ENCODE measurements around the gene WNK2.

WNK2 gene

DNA sequence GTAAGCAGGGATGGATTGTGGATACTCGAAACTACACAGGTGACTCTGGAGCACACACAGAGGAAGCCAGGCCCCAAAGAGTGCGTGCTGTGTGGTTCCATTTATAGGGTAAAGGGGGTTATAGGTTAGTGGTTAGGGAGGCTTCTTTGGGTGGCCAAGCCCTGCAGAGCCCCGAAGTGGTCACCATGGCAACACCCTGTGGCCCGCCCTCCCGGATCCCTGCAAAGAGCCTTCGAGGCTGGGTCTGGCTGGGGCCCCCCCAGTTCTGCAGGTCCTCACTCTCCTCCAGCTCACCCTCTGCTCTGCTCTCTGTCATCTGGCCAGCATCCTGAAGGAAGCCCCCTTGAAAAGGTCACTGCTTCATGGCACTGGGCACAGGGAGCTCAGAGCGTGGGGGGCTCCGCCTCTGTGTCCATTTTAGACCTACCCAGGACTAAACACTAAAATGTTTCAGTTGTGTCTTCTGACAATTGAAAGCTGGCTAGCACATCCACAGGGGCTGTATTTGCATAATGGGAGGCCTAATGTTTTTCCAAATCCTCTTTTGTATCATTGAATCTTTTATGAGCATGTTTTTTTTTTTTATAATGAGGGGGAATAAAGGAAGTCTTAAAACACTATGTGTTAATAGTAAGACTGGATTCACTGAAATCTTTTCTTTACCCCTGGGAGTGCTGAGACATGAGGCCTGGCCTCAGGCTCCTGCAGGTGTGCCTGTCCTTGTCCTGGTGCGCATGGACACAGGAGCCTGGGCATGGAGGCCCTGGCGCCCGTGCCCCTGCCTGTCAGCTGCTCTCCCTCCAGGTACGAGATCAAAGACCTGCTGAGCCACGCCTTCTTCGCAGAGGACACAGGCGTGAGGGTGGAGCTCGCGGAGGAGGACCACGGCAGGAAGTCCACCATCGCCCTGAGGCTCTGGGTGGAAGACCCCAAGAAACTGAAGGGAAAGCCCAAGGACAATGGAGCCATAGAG, 55.3 kb downstream of the WNK2 start:
- no peak overlapping the region for H3K27ac ChIP-seq (replicated peaks)
- H3K4me3 ChIP-seq (replicated peaks; ENCODE audit: insufficient read depth, low read length), result no peak overlapping the region
- H3K27me3 ChIP-seq (ENCODE audit: insufficient read depth, poor library complexity, severe bottlenecking), result peaks cover 15% of the 10 kb centered on the region
- DNase-seq (ENCODE audit: low read depth in 1 of 2, low spot score in 1 of 2), result no peak
- no peak for TF ChIP-seq POLR2AphosphoS5 (IDR thresholded peaks at IDR 0.05; ENCODE audit: low read depth)
- TF ChIP-seq, protein P1, sequence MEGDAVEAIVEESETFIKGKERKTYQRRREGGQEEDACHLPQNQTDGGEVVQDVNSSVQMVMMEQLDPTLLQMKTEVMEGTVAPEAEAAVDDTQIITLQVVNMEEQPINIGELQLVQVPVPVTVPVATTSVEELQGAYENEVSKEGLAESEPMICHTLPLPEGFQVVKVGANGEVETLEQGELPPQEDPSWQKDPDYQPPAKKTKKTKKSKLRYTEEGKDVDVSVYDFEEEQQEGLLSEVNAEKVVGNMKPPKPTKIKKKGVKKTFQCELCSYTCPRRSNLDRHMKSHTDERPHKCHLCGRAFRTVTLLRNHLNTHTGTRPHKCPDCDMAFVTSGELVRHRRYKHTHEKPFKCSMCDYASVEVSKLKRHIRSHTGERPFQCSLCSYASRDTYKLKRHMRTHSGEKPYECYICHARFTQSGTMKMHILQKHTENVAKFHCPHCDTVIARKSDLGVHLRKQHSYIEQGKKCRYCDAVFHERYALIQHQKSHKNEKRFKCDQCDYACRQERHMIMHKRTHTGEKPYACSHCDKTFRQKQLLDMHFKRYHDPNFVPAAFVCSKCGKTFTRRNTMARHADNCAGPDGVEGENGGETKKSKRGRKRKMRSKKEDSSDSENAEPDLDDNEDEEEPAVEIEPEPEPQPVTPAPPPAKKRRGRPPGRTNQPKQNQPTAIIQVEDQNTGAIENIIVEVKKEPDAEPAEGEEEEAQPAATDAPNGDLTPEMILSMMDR (IDR thresholded peaks at IDR 0.05; ENCODE audit: insufficient read depth, low read length), result no peak
- TF ChIP-seq GABPA (IDR thresholded peaks at IDR 0.05; ENCODE audit: low read depth), result no peak
- TF ChIP-seq, protein P2, sequence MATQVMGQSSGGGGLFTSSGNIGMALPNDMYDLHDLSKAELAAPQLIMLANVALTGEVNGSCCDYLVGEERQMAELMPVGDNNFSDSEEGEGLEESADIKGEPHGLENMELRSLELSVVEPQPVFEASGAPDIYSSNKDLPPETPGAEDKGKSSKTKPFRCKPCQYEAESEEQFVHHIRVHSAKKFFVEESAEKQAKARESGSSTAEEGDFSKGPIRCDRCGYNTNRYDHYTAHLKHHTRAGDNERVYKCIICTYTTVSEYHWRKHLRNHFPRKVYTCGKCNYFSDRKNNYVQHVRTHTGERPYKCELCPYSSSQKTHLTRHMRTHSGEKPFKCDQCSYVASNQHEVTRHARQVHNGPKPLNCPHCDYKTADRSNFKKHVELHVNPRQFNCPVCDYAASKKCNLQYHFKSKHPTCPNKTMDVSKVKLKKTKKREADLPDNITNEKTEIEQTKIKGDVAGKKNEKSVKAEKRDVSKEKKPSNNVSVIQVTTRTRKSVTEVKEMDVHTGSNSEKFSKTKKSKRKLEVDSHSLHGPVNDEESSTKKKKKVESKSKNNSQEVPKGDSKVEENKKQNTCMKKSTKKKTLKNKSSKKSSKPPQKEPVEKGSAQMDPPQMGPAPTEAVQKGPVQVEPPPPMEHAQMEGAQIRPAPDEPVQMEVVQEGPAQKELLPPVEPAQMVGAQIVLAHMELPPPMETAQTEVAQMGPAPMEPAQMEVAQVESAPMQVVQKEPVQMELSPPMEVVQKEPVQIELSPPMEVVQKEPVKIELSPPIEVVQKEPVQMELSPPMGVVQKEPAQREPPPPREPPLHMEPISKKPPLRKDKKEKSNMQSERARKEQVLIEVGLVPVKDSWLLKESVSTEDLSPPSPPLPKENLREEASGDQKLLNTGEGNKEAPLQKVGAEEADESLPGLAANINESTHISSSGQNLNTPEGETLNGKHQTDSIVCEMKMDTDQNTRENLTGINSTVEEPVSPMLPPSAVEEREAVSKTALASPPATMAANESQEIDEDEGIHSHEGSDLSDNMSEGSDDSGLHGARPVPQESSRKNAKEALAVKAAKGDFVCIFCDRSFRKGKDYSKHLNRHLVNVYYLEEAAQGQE (IDR thresholded peaks at IDR 0.05; ENCODE audit: insufficient replicate concordance, low read depth), result no peak
- TF ChIP-seq SPI1 (IDR thresholded peaks at IDR 0.05; ENCODE audit: borderline replicate concordance, low read depth), result no peak

DNA sequence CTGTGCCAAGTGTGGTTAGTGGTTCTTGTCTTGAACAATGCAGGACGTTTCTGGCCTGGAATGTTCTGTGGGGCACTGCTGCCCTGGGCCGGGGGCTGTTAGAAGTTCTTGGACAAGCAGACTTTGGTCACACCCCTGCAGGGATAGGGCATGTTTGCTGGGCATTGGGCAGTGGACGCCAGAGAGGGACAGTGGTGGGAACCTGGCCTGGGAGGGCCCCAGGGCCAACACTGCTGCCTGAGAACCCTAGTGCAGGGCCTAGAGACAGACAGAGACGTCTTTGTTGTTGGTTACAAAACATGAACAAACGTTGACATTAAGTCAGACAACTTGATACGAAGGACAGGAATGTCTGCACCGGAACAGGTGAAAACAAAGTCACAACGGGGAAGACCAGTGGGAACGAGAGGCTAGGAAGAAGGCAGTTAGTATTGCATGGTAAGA, 57.0 kb downstream of the WNK2 start:
- TF ChIP-seq SPI1 (IDR thresholded peaks at IDR 0.05; ENCODE audit: borderline replicate concordance, low read depth) (no peak), GABPA (IDR thresholded peaks at IDR 0.05; ENCODE audit: low read depth) (no peak), POLR2AphosphoS5 (IDR thresholded peaks at IDR 0.05; ENCODE audit: low read depth) (no peak)
- TF ChIP-seq, protein P2 (IDR thresholded peaks at IDR 0.05; ENCODE audit: insufficient replicate concordance, low read depth), result no peak
- TF ChIP-seq, protein P1 (IDR thresholded peaks at IDR 0.05; ENCODE audit: insufficient read depth, low read length), result no peak
- Histone ChIP-seq H3K27me3 (ENCODE audit: insufficient read depth, poor library complexity, severe bottlenecking) (peaks cover 12% of the 10 kb centered on the region), H3K27ac (replicated peaks) (no peak overlapping the region), H3K4me3 (replicated peaks; ENCODE audit: insufficient read depth, low read length) (no peak overlapping the region)
- DNase-seq (ENCODE audit: low read depth in 1 of 2, low spot score in 1 of 2), result no peak

- no peak overlapping the region for H3K4me3 ChIP-seq (replicated peaks; ENCODE audit: insufficient read depth, low read length)
- TF ChIP-seq, protein P1 (IDR thresholded peaks at IDR 0.05; ENCODE audit: insufficient read depth, low read length), result no peak
- TF ChIP-seq GABPA (IDR thresholded peaks at IDR 0.05; ENCODE audit: low read depth) (no peak), SPI1 (IDR thresholded peaks at IDR 0.05; ENCODE audit: borderline replicate concordance, low read depth) (no peak), POLR2AphosphoS5 (IDR thresholded peaks at IDR 0.05; ENCODE audit: low read depth) (no peak)
- TF ChIP-seq, protein P2 (IDR thresholded peaks at IDR 0.05; ENCODE audit: insufficient replicate concordance, low read depth), result no peak
- no peak for DNase-seq (ENCODE audit: low read depth in 1 of 2, low spot score in 1 of 2)
- H3K27me3 ChIP-seq (ENCODE audit: insufficient read depth, poor library complexity, severe bottlenecking), result peaks cover 16% of the 10 kb centered on the region
- H3K27ac ChIP-seq (replicated peaks), result no peak overlapping the region
These were observed 59.2 kb downstream of the WNK2 start for GRCh38 chr9:93243112-93243511.

Data from HL-60 (cell line).